ENCODE data around the gene EPC2. TPM values are rescaled to one million over a fixed set of nuclear protein-coding genes. Genes with fewer than 3 reads are reported as not detected.

The EPC2 gene
- total and polyA plus RNA-seq, 2 experiments from 2014 or later, result 2.4 to 14.0 TPM

DNA sequence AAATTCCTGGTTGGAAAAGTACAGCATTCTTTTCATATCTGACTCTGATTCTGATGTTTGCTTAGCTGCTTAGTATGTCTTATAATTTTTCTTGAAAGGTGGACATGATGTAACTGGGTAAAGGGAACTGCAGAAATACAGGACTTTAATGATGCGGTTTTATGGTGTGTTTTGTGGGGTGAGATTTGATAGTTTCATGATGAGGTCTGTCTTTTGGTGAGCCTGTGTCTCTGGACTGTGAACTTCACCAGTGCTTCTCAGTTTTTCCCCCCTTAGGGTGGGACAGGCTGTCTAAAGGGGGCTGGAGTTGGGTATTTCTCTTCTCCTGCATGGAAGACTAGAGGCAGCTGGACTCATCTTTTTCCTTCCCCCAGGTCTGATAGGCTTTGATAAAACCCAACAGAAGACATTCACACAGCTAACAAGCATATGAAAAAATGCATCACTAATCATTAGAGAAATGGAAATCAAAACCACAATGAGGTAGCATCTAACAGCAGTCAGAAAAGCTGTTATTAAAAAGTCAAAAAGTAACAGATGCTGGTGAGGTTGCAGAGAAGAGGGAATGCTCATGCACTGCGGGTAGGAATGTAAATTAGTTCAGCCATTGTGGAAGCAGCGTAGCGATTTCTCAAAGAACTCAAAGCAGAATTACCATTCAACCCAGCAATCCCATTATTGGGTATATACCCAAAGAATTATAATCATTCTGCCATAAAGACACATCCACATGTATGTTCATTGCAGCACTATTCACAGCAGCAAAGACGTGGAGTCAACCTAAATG lies 77.6 kb downstream of the EPC2 start:
- H3K4me1 ChIP-seq (ENCODE audit: low read depth), result peaks cover 7% of the 10 kb centered on the region
- peak in 1 of 2 donors; percentile 28 for DNase-seq (ENCODE audit: low read depth in 1 of 2, low spot score in 1 of 2)
- TF ChIP-seq, protein P1, sequence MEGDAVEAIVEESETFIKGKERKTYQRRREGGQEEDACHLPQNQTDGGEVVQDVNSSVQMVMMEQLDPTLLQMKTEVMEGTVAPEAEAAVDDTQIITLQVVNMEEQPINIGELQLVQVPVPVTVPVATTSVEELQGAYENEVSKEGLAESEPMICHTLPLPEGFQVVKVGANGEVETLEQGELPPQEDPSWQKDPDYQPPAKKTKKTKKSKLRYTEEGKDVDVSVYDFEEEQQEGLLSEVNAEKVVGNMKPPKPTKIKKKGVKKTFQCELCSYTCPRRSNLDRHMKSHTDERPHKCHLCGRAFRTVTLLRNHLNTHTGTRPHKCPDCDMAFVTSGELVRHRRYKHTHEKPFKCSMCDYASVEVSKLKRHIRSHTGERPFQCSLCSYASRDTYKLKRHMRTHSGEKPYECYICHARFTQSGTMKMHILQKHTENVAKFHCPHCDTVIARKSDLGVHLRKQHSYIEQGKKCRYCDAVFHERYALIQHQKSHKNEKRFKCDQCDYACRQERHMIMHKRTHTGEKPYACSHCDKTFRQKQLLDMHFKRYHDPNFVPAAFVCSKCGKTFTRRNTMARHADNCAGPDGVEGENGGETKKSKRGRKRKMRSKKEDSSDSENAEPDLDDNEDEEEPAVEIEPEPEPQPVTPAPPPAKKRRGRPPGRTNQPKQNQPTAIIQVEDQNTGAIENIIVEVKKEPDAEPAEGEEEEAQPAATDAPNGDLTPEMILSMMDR (IDR thresholded peaks at IDR 0.05; ENCODE audit: low read depth, low read length), result no peak
- H3K27ac ChIP-seq, result no peak overlapping the region
- no peaks in the 10 kb centered on the region for H3K9me3 ChIP-seq (ENCODE audit: low read depth)
- H3K36me3 ChIP-seq, result no peaks in the 10 kb centered on the region
- H3K4me3 ChIP-seq, result no peak overlapping the region
- no peaks in the 10 kb centered on the region for H3K27me3 ChIP-seq

- no peaks in the 10 kb centered on the region for H3K27me3 ChIP-seq
- TF ChIP-seq, protein P1 (IDR thresholded peaks at IDR 0.05; ENCODE audit: low read depth, low read length), result no peak
These were observed 81.0 kb downstream of the EPC2 start for GRCh38 chr2:148725564-148725963.

GRCh38 chr2:148726228-148726627 lies 81.7 kb downstream of the EPC2 start:
- TF ChIP-seq, protein P1 (IDR thresholded peaks at IDR 0.05; ENCODE audit: low read depth, low read length), result no peak
- no peak overlapping the region for H3K27ac ChIP-seq
- H3K27me3 ChIP-seq, result no peaks in the 10 kb centered on the region
- no peak for DNase-seq (ENCODE audit: low read depth in 1 of 2, low spot score in 1 of 2)
- H3K4me1 ChIP-seq (ENCODE audit: low read depth), result peaks cover 6% of the 10 kb centered on the region
- no peak overlapping the region for H3K4me3 ChIP-seq
- H3K36me3 ChIP-seq, result no peaks in the 10 kb centered on the region
- no peaks in the 10 kb centered on the region for H3K9me3 ChIP-seq (ENCODE audit: low read depth)

More at GRCh38 chr2:148725564-148725963, 81.0 kb downstream of the EPC2 start:
- no peak overlapping the region for H3K4me3 ChIP-seq
- no peak for DNase-seq (ENCODE audit: low read depth in 1 of 2, low spot score in 1 of 2)
- H3K9me3 ChIP-seq (ENCODE audit: low read depth), result no peaks in the 10 kb centered on the region
- peaks cover 7% of the 10 kb centered on the region for H3K4me1 ChIP-seq (ENCODE audit: low read depth)
- no peak overlapping the region for H3K27ac ChIP-seq
- H3K36me3 ChIP-seq, result no peaks in the 10 kb centered on the region

- Histone ChIP-seq H3K9me3 (ENCODE audit: low read depth) (no peaks in the 10 kb centered on the region), H3K4me3 (no peak overlapping the region), H3K4me1 (ENCODE audit: low read depth) (no peaks in the 10 kb centered on the region), H3K36me3 (no peaks in the 10 kb centered on the region), H3K27ac (no peak overlapping the region), H3K27me3 (no peaks in the 10 kb centered on the region)
- DNase-seq (ENCODE audit: low read depth in 1 of 2, low spot score in 1 of 2), result peak; percentile 23 to 25
- TF ChIP-seq, protein P1 (IDR thresholded peaks at IDR 0.05; ENCODE audit: low read depth, low read length), result no peak
These were observed 85.5 kb downstream of the EPC2 start for GRCh38 chr2:148730085-148730484.

DNA sequence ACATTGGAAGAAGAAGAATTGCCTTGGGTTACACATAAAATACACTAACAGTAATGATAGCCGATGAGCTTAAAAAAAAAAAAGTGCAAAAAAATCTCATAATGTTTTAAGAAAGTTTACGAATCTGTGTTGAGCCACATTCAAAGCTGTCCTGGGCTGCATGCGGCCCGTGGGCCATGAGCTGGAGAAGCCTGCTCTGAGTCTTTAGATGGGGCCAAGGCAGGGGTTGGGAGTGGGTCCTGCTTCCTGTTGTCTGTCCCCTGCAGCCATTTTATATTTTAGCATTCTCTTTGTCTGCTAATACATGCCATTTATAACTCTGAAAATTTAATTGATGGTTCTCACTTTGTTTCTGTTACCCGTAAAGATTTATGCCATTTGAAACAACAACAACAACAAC lies 93.2 kb downstream of the EPC2 start:
- no peak overlapping the region for H3K27ac ChIP-seq
- no peaks in the 10 kb centered on the region for H3K36me3 ChIP-seq
- no peaks in the 10 kb centered on the region for H3K27me3 ChIP-seq
- no peak for DNase-seq (ENCODE audit: low read depth in 1 of 2, low spot score in 1 of 2)
- H3K4me1 ChIP-seq (ENCODE audit: low read depth), result no peaks in the 10 kb centered on the region
- no peak overlapping the region for H3K4me3 ChIP-seq
- no peaks in the 10 kb centered on the region for H3K9me3 ChIP-seq (ENCODE audit: low read depth)
- TF ChIP-seq, protein P1 (IDR thresholded peaks at IDR 0.05; ENCODE audit: low read depth, low read length), result no peak

Measured in cardiac muscle cell (in vitro differentiated cells and primary cell).